Epithelial cell of prostate (primary cell): ENCODE results near the gene SERINC2.
"Not testable (repeated sequence)": the region's sequence is repeated elsewhere in the genome, so short reads cannot be mapped to it uniquely, and the experiment has no call there.

Experiments used
- DNase-seq: peaks from one replicate; pipeline ENCODE4 v3.0.0-alpha.2; 2011; ENCODE audit warnings: low read depth, low spot score
- H3K27ac ChIP-seq: fragments of 450-650 bp; 2 replicates; pipeline ENCODE4 v1.5.1; 2017; ENCODE audit warnings: mild to moderate bottlenecking

Gene SERINC2

DNA sequence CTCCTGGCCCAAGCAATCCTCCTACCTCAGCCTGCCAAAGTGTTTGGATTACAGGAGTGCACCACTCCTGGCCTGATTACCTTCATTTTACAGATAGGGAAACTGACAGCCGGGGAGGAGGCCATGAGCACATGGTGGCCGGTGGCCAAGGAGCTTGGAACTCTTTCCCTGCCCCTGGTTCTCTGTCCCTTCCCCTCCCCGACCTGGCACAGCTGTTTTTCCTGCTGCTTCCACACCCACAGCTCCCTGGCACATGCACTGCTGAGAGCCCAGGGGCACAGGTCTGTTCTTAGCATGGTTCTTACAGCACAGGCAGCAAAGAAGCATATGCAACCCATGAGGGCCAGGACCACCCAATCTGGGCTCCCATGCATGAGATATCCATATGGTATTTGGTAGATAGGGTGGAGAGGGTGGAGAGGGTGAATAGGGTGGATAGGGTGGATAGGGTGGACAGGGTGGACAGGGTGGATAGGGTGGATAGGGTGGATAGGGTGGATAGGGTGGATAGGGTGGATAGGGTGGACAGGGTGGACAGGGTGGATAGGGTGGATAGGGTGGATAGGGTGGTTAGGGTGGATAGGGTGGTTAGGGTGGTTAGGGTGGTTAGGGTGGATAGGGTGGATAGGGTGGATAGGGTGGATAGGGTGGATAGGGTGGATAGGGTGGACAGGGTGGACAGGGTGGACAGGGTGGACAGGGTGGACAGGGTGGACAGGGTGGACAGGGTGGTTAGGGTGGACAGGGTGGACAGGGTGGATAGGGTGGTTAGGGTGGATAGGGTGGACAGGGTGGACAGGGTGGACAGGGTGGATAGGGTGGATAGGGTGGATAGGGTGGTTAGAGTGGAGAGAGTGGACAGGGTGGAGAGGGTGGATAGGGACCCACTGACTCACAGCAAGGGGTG, 18.6 kb downstream of the SERINC2 start:
- DNase-seq: not testable (repeated sequence)
- H3K27ac ChIP-seq: peak overlapping the region; percentile 15

GRCh38 chr1:31432592-31433395, 19.8 kb downstream of the SERINC2 start:
- H3K27ac ChIP-seq: no peak overlapping the region

GRCh38 chr1:31433396-31433930, 20.4 kb downstream of the SERINC2 start:
- no peak overlapping the region for H3K27ac ChIP-seq

More at GRCh38 chr1:31432592-31433395, 19.8 kb downstream of the SERINC2 start:
- no peak for DNase-seq

GRCh38 chr1:31434101-31434871, 21.3 kb downstream of the SERINC2 start:
- H3K27ac ChIP-seq: peak overlapping the region; percentile 45
- DNase-seq: no peak

More at GRCh38 chr1:31433396-31433930, 20.4 kb downstream of the SERINC2 start:
- no peak for DNase-seq

DNA sequence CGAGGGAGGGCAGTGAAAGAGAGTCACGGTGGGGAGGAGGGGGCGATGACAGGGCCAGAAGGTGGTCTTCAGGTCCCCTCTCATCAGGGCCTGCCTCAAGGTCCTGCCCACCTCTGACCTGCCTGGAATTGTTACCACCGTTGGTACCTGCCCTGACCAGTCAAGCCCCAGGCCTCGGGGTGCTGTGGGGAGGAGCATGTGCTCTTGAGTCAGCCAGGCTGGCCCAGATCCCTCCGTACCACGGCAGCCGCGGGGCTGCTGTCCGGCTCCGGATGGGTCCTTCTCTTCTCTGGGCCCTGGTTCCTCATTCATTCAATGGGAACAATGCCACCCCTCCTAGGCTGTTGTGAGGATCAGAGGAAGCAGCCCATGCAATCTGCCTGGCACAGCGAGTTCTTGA, 22.0 kb downstream of the SERINC2 start:
- peak overlapping the region; percentile 45 for H3K27ac ChIP-seq
- DNase-seq: no peak

DNA sequence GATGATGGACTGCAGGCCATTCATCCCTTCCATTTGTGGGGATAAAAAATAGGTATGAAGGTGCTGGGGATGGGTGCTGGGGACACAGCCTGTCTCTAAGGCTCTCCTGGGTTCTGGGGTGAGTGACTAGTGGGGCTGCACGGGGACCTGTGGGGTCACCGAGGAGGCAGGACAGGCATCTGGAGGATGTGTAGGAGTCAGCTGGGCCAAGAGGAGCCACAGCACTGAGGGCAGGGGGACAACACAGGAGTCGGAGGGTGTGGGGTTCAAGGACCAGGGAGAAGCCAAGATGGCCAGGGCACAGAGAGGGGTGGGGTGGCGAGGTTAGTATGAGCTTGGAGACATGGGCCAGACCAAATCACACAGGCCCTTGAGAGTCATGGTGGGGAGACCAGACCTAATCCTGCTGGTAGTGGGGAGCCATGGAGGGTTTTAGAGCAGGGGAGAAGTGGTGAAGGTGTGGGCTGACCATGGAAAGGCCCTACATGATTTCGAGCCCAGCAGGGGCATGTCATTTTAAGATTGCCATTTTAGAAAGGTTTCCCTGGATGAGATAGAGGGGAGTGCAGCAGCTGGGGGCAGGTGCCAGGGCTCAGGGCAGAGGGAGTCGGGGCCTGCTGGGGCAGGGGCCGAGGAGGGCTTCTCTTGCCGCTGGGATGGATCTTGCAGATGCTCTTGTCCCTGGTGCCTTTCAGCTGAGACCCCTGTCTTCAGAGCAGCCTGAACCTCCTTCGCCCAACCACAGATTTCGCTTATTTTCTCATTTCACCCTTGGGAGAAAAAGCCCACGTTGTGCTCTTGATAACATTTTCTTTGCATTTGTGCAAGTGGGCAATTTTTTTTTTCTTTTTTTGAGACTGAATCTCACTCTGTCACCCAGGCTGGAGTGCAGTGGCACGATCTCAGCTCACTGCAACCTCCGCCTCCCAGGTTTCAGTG, 22.7 kb downstream of the SERINC2 start:
- peak overlapping the region; percentile 45 for H3K27ac ChIP-seq
- no peak for DNase-seq

GRCh38 chr1:31436596-31437432, 23.8 kb downstream of the SERINC2 start:
- no peak overlapping the region for H3K27ac ChIP-seq
- no peak for DNase-seq

DNA sequence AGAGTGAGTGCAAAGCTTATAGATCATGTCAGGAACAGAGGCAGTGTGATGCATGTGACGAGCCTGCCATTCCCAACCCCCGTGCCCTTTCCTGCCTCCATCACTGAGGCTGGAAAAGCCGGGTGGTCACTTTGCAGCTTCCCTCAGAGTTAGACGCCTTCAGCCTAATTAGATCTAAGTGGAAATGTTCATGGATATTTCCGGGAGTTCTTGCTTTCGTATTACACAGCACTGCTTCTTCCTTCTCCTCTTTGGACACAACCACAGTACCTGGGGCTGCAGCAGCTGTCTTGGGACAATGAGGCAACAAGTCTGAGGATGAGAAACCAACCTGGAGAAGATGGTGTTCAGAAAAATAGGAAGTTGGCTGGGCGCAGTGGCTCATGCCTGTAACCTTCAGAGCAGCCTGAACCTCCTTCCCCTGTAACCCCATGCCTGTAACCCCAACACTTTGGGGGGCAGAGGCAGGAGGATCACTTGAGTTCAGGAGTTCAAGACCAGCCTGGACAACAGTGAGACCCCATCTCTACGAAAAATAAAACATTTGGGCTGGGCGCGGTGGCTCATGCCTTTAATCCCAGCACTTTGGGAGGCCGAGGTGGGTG, 24.5 kb downstream of the SERINC2 start:
- H3K27ac ChIP-seq: no peak overlapping the region
- no peak for DNase-seq

- no peak for DNase-seq
Observed at GRCh38 chr1:31439276-31439675, 26.3 kb downstream of the SERINC2 start.

GRCh38 chr1:31441073-31441472, 28.1 kb downstream of the SERINC2 start:
- H3K27ac ChIP-seq: no peak overlapping the region
- DNase-seq: no peak

More at GRCh38 chr1:31439276-31439675, 26.3 kb downstream of the SERINC2 start:
- no peak overlapping the region for H3K27ac ChIP-seq

DNA sequence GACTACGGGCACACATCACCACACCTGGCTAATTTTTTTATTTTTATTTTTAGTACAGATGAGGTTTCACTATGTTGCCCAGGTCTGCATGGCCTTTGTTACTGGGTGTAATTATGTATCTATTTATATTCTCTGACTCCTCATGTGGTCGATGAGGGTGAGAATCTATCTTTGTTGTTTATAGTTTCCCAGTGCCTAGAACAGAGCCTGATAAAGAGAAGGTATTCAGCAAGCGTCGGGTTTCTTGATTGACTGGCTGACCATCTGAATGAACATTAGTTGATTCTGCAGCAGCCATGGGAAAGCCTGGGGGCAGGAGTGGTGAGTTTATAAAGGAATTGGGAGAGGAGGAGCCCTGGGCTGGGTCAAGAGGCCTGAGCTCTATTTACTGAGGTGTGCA, 28.5 kb downstream of the SERINC2 start:
- H3K27ac ChIP-seq: no peak overlapping the region
- no peak for DNase-seq

- no peak overlapping the region for H3K27ac ChIP-seq
- DNase-seq: no peak
Observed at GRCh38 chr1:31441970-31442647, 29.1 kb downstream of the SERINC2 start.

GRCh38 chr1:31442648-31442994, 29.6 kb downstream of the SERINC2 start:
- no peak for DNase-seq
- H3K27ac ChIP-seq: no peak overlapping the region

GRCh38 chr1:31443673-31444072, 30.7 kb downstream of the SERINC2 start:
- DNase-seq: no peak
- H3K27ac ChIP-seq: no peak overlapping the region

- no peak for DNase-seq
- H3K27ac ChIP-seq: no peak overlapping the region
Observed at GRCh38 chr1:31444725-31445448, 31.9 kb downstream of the SERINC2 start.

DNA sequence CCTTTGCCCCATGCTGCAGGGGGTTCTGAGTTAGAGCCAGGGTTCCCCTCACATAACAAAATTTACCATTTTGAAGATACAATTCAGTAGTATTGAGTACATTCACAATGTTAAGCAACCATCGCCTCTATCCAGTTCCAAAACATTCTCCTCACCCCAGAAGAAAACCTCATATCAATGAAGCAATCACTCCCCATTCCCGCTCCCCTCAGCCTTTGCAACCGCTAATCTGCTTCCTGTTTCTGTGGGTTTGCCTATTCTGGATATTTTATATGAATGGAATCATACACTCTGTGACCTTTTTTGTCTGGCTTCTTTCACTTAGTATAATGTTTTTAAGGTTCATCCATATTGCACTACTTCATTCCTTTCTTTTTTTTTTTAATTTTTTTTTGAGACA, 32.9 kb downstream of the SERINC2 start:
- no peak for DNase-seq
- H3K27ac ChIP-seq: no peak overlapping the region

- no peak overlapping the region for H3K27ac ChIP-seq
- no peak for DNase-seq
Observed at GRCh38 chr1:31447210-31447609, 34.2 kb downstream of the SERINC2 start.
